HUDEP-2 (cell line): ENCODE results near the gene PHYHD1.
A peak's percentile ranks its signal among the peaks of the same experiment; 100 is the strongest.

Experiments
- DNase-seq, 76 experiments: peaks; one replicate each; lab custom pipeline; 2025; ENCODE audit not compliant: unreplicated experiment in 76 of 76; lab: John Stamatoyannopoulos, UW

PHYHD1 gene

DNA sequence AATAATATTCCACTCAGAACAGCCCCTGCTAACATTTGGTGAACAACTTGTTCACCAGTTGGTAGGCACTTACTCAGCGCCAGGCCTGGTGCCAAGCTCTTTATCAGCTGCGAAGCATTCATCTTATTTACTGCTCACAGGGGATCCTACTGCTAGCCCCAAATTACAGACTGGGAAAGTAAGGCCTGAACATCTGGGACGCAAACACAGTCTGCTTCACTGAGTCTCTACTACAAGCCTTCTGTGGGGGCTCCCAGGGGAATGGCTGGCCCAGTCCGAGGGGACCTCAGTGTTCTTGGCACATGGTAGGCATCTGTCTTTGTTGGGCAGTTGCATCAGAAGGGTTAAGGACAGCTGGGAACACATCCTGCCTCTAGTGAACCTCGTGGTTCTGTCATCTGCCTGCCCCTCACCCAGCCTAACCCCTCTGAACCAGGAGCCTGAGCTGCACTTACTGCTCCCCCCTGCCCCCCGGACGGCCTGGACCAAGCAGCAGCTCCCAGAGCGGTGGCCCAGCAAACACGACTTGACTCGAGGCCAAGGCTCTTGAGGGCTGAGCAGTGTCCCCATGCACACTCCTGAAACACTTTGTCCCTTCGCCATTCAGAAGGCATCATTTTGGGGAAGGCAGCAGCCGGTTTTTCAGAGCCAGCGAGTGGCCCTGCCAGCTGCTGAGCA lies at the start of gene PHYHD1:
Gene PHYHD1 (plus strand): TSS at position 602 of the 678 bp plus-strand sequence. CDS start 1,342 bp downstream, outside the sequence.
- peak in 74 of 76 experiments; percentile 40 to 91 (median 78) for DNase-seq

DNA sequence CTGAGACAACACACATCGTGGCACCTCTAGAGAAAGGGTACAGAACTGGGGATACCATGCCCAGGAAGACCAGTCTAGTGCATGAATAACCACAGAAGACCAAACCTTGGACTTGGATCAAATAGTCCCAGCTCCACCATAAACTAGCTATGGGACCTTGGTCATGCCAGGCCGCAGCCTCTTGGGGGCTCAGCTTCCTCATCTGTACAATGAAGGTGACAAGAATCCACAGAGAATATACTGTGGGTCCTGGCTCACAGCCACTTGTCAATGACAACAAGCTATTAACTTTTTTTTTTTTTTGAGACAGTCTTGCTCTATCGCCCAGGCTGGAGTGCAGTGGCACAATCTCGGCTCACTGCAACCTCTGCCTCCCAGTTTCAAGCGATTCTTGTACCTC lies 42.9 kb upstream of the PHYHD1 start:
- peak in 15 of 76 experiments; percentile 8 to 43 (median 25) for DNase-seq

DNA sequence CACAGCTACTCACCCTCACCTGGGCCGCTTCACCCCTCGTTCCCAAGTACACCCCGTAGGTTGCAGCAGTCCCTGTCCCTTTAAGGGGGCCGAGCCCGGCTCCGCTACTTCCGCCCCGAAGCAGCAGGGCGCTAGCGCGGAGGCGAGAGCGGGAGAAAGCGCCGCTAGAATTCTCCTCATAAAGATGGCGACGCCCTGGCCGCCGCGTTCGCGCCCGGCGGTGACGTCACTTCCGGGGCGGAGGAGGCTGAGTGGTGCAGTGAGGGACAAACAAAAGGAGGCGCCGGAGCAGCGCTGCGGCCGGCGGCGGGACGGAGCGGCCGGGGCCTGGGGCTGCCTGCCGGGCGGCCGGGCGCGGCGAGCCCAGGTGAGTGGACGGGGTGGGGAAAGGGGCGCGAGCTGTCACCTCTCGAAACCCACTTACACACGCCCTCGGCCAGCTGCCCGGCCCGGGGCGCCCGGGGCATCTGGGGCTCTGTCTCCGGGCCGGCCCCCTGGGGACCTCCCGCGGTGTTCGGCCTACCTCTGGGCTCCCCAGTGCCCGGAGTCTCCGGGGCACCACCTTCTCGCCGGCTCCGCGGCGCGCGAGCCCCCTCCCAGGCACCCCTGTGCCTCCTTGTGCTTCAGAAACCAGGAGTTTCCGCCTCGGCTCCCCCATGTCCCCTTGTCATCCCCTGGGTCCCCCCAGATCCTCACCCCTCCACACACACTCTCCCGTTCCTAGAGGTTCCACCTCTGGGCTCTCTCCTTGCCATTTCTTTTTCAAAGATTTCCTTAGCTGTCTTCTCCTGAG lies 38.7 kb upstream of the PHYHD1 start, which contains the start of the genes KYAT1 and LRRC8A:
Gene KYAT1 (minus strand): TSS at position 67 of the 793 bp plus-strand sequence. CDS start 36,545 bp downstream, outside the sequence.
Gene LRRC8A (plus strand): TSS at position 250 of the 793 bp plus-strand sequence. CDS start 25,032 bp downstream, outside the sequence.
- peak in 75 of 76 experiments; percentile 39 to 97 (median 93) for DNase-seq

DNA sequence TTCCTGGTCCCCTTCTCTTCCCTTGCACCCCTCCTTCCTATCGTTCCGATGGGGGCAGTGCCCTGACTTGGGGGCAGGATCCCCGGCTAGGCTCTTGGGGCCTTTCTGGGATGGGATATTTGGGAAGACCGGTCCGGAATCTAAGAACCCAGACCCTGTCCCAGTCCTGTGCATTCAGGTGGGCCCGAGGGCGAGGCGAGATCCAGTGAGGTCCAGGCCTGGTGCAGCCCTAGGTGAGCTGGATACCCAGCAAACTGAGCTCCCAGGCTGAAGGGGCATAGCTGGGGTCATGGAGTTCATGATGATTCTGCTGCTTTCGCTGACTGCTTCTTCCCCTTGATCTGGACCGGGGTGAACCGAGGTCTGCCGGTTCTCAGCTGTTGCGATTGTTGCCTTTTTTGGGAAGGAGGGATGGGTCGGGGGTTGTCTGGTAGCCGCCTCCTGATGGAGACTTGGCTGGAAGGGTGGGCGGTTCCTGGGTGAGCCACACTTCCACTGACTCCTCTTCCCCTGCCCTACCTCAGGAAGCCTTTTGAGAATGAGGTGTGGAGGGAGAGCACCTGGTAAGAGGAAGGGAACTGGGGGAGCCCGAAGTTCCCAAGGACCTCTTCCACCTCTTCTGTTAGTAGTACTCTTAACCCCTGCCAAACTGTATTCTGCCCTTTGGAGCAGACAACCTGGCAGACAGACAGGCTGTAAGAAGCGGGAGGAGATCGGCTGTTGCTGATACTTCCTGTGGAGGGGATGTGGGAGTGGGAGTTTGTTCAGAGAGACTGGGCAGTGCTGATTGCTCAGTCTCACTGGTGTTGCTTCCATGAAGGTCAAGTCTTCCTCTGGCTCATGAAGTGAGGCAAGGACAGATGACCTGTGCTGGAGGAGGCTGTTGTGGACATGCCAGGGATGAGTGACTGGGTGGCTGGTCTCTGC lies 37.8 kb upstream of the PHYHD1 start:
- DNase-seq, result peak in 1 of 76 experiments; percentile 17

DNA sequence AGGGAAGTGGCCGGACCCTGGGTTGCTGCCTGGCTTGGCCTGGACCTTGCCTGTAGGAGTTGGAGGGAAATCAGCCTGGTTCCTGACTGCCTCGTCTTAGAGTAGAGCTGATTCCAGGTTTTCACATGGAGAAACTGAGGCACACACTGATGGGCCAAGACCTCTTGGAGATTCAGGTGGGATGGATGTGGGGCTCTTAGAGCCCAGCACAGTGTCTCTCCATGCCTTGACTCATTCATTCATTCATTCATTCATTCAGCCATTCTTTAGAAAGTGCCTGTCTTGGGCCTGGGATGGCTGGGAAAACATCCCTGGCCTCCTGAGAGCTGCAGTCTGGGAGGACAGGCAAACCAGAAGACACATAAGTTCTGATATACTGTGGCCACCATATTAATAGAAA lies 36.6 kb upstream of the PHYHD1 start:
- DNase-seq, result no peak

DNA sequence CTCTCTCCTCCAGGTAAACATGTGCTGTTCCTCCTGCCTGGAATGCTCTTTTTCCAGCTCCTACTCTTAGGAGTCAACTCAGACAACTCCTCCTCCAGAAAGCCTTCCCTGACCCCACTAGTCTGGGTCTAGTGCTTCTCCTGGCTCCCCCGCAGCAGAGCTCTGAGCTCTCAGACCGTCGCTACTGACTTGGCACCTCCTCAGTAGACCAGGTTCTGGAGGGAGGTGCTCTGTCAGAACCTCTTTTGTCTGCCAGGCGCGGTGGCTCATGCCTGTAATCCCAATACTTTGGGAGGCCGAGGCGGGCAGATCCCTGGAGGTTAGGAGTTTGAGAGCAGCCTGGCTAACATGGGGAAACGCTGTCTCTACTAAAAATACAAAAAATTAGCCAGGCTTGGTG lies 35.4 kb upstream of the PHYHD1 start:
- no peak for DNase-seq

DNA sequence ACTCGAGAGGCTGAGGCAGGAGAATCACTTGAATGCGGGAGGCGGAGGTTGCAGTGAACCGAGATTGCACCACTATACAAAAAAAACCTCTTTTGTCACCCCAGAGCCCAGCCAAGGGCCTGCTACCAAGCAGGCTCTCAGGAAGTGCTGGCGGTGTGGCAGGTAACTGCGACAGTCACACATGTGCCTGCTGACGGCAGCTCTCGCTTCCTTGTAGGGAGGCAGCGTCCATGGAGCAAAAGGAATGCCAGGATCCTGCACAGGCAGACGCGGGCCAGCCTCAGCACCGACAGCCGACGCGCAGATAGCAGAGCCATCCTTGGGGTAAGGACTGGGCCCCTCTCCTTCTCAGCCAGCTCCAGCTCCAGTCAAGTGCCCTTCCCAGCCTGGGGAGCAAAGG lies 35.0 kb upstream of the PHYHD1 start:
- DNase-seq, result no peak

DNA sequence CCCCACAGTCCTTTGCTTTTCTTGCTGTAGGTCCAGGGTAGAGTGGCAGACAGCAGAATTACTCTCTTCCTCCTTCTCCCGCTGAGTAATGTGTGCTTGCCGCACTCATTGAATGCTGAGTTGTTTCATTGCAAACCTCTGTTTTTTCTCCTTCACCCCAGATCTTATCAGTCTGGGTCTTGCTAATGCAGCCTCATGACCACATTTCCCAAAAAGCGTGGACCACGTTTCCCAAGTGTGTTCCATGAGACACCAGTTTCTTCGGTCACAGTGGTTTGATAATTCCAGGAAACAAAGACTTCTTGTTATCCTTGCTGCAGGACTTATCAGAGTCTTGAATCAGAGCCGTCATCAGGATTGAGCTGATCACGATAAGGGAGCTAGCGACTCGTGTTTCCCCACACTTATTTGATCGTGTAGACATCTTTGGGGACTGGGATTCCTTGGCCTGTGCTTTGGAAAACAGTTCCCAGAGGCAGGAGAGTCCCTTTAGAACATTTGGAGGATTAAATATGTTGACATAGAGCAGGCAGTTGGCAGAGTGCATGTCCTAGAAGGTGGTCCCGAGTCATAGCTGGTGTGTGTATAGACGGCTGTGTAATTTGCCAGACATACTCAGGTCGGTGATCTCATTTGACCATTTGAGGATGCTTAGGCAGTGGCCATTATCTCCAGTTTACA lies 34.4 kb upstream of the PHYHD1 start:
- peak in 1 of 76 experiments; percentile 19 for DNase-seq

DNA sequence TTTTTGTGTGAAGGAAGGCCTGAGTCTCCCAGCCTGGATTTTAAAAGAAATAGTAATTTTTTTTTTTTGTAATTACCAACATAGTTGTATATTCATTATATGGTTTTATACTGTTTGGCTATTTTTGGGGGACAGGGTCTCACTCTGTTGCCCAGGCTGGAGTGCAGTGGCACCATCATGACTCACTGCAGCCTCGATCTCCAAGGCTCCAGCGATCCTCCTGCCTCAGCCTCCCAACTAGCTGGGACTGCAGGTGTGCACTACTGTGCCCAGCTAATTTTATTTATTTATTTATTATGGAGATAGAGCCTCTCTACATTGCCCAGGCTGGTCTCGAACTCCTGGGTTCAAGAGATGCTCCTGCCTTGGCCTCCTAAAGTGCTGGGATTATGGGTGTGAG lies 33.7 kb upstream of the PHYHD1 start:
- no peak for DNase-seq

DNA sequence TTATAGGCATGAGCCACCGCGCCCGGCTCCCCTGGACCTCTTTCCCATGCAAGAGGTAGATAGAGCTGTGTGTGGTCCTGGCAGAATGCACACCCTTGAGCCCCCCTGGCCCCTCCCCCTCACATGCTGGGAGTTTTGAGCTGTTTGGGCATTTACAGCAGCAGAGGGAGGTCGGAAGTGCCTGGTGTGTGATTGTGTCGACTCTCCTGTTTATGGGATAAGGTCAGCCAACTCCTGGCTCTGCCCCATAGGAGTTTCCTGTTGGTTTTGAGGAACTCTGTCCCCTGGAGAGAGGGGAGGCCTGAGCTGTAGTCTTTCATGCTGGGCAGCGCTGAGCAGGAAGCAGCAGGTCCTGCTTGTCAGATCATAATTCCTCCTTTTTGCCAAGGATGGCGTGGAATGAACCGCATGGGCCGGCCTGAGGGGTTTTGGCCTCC lies 32.9 kb upstream of the PHYHD1 start:
- DNase-seq, result no peak

DNA sequence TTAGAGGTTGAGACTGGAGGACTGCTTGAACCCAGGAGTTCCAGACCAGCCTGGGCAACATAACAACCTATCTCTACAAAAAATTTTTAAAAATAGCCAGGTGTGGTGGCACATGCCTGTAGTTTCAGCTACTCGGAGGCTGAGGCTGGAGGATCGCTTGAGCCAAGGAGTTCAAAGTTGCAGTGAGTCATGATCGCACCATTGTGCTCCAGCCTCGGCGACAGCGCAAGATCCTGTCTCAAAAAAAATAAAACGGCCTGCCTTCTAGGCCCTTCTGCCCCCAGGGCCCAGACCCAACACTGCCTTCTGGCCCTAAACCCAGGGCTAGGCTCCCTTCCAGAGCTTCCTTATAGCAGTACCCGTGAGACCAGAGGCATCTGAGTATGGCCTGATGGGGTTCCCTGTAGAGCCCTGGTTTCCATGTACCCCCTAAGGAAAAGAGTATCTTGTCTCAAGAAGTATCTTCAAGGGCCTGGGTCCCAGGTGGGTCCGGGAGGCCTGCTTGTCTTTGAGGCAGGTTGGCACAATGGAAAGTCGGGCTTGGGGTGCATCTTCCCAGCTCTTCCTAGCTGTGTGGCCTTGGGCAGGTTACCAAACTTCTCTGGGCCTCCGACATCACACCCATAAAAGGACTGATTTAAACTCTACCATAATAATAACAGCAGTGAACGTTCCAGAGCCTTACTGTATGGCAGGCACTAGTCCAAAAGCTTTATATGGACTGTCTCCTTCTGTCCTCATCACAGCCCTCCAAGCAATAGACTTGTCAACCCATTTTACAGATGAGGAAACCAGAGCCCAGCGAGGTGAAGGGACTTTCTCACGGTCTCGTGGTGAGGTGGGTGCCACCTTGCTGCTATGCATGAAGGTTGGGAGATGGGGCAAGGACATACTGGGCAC lies 29.2 kb upstream of the PHYHD1 start:
- DNase-seq, result no peak

DNA sequence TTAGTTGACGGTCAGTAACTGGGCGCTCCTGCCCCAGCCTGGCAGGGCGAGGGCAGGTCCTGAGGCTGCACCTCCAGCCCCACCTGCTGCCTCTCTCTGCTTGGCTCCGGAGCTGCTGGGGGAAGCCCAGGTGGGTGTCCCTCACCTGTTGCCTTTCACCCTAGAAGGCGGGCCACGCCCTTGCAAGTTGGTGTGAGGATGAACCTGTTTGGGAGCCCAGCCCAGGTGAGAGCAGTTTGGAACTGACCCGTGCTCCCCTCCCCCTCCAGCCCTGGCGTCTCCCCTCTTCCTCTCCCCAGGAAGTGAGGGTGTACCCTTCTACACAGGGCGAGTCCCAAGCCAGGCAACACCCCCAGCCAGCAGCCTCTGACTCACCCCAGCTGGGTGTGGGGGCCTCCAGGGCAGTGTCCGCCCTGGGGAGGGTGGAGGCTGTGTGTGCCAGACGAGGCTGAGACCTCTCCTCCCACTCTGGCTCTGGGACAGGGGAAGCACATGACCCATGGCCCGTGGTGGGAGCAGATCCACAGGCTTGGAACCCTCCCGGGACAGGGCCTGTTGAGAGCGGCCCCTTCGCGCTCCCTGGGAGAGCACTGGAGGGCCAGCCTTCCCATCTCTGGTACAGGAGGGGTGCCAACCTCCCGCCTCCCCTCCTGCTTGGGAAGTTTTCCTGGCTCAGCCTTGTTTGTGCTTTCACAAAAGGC lies 28.4 kb upstream of the PHYHD1 start:
- peak in 75 of 76 experiments; percentile 39 to 98 (median 92) for DNase-seq

DNA sequence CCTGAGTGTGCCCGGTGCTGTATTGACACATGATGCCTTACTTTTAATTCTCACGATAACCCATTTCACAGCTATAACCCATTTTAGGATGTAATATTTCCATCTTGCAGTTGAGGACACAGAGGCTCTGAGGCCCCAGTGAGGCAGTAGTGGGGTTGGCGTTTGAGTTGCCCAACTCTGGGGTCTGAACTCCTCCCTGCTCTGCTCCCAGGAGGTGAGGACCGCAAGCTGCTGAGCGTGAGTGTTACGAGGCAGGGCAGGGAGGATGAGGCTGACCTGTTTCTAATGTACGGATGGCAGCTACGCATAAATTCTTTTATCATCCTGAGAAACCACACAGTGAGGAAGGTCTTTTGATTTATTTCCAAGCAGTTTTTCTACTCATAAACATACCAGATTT lies 27.4 kb upstream of the PHYHD1 start:
- DNase-seq, result no peak

DNA sequence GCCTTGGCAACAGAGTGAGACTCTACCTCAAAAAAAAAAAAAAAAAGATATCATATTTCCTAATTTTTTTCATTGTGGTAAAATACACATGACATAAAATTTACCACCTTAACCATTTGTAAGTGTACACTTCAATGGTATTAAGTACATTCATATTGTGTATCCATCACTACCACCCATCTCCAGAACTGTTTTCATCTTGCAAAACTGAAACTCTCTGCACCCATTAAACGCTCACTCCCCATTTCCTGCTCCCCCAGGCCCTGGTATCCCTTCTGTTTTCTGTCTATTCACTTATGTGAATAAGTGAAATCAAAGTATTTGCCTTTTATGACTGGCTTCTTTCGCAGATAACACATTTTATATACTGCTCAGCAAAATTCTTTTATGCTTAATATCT lies 26.0 kb upstream of the PHYHD1 start:
- no peak for DNase-seq

DNA sequence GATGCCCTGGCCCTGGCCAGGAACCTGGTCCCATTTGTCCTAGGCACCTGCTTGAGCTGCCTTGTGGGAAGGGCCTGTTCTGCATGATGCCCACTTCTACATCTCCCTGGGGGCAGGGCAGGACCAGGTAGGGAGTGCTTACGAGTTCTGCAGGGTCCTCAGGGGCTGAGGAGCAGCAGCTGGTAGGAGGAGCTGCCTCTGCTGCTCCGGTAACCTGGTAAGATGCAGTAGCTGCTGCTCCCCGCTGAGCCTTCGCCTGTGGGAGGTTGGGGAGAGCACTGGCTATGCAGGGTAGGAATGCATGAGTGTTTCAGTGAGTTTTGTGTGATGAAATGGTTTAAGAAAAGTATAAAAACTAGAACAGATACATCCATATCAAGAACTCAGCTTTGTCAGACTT lies 25.2 kb upstream of the PHYHD1 start:
- DNase-seq, result no peak

DNA sequence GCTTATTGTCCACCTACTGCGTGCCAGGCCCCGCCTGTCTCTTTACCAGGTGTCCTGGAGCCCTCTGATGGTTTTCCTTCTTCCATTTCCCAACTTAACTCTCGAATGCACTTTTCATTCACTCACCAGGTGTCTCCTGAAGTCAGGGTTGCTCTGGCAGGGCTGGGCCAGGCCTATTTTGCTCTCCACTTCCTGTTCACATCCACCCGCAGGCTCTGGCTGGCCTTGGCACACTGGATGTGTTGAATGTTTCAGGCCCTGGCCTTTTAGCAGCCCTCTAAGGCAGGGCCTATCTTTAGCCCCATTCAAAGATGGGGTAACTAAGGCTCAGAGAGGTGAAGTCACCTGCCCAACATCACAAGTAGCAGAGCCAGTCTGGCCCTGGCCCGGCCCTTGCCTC lies 22.4 kb upstream of the PHYHD1 start:
- no peak for DNase-seq

DNA sequence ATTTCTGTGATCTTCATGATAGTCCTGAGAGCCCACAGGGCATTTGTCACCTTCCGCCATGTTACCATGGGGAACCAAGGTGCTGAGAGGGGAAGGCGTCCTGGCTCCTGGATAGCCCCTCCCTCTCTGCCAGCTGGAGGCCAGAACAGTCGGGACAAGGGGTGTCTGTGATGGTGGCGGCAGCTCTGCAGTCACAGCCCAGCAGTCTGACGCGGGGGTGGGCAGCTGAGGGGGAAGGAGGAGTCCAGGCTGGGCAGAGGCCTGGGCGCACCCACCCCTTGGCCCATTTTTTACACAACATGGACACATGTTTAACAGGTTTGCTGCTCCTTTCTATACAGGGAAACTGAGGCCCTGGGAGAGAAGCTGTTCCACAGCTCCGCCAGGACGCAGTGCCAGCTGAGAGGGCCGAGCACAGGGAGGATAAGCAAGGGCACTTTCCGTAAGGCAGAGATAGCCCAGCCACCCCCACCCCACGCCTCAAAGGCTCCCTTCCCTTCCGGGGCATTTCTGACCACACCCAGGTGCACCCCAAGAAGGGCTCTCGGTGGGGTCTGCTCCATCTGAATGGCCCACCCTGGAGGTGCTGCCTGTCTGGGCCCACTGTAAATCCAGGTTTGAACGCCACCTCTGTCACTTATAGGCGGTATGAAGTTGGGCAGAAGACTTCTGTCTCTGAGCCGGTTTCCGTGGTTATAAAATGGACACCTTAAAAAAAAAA lies 21.8 kb upstream of the PHYHD1 start:
- no peak for DNase-seq
